OCI-LY3 (cell line): Measurements from ENCODE around the gene TM4SF20.

ENCODE experiments used
- H2AFZ ChIP-seq: fragments of 200-600, 300-600 bp; shearing (Covaris generic); 2 replicates; pipeline ENCODE4 v1.6.0; 2014; ENCODE audit warnings: antibody characterized with exemption, low read depth, low read length
- H3K27ac ChIP-seq: fragments of 200-600, 300-600 bp; sonication (generic); 2 replicates; pipeline ENCODE4 v1.5.1; 2014; ENCODE audit warnings: mild to moderate bottlenecking, low read length, moderate library complexity, mixed read lengths
- H3K27me3 ChIP-seq: fragments of 200-600, 300-600 bp; sonication (generic); 2 replicates; pipeline ENCODE4 v1.6.1; 2014; ENCODE audit warnings: low read depth, low read length, mixed read lengths
- H3K36me3 ChIP-seq: fragments of 200-600, 300-600 bp; sonication (generic); replicated peaks from 2 replicates; pipeline ENCODE3; 2014; ENCODE audit warnings: low read depth, low read length, mixed read lengths
- H3K4me1 ChIP-seq: fragments of 300-600, 200-600 bp; sonication (generic); 2 replicates; pipeline ENCODE4 v1.6.1; 2014; ENCODE audit warnings: low read length, mixed read lengths
- H3K4me2 ChIP-seq: fragments of 200-600, 300-600 bp; sonication (generic); 2 replicates; pipeline ENCODE4 v1.6.1; 2014; ENCODE audit warnings: low read length, mixed read lengths
- H3K4me3 ChIP-seq: fragments of 300-600, 200-600 bp; sonication (generic); 2 replicates; pipeline ENCODE4 v1.5.1; 2014; ENCODE audit warnings: antibody characterized with exemption, mild to moderate bottlenecking, low read length, moderate library complexity
- H3K79me2 ChIP-seq: fragments of 300-600, 200-600 bp; shearing (Covaris generic); 2 replicates; pipeline ENCODE4 v1.6.1; 2014; ENCODE audit warnings: mild to moderate bottlenecking, low read length, mixed read lengths
- H3K9ac ChIP-seq: fragments of 300-600, 200-600 bp; shearing (Covaris generic); 2 replicates; pipeline ENCODE4 v1.6.0; 2014; ENCODE audit warnings: mild to moderate bottlenecking, low read length, moderate library complexity
- H3K9me3 ChIP-seq: fragments of 200-600, 300-600 bp; shearing (Covaris generic); 2 replicates; pipeline ENCODE4 v1.6.1; 2014; ENCODE audit warnings: low read length, mixed read lengths; ENCODE audit not compliant: insufficient read depth
- H4K20me1 ChIP-seq: fragments of 200-600, 300-600 bp; sonication (generic); 2 replicates; pipeline ENCODE4 v1.6.1; 2016; ENCODE audit warnings: low read length, mixed read lengths; ENCODE audit not compliant: insufficient read depth
- EZH2phosphoT487 ChIP-seq: fragments of 200-600 bp; shearing (Covaris generic); IDR thresholded peaks from 2 replicates; pipeline ENCODE4 v1.6.1; 2018; ENCODE audit warnings: antibody characterized with exemption, mixed run types, low read depth
- TF ChIP-seq, protein P1 (sequence below): fragments of 200-600, 300-600 bp; sonication (generic); IDR thresholded peaks from 2 replicates; pipeline ENCODE4 v1.5.1; 2014; ENCODE audit warnings: antibody characterized with exemption, low read length, low read depth

The TM4SF20 gene

DNA sequence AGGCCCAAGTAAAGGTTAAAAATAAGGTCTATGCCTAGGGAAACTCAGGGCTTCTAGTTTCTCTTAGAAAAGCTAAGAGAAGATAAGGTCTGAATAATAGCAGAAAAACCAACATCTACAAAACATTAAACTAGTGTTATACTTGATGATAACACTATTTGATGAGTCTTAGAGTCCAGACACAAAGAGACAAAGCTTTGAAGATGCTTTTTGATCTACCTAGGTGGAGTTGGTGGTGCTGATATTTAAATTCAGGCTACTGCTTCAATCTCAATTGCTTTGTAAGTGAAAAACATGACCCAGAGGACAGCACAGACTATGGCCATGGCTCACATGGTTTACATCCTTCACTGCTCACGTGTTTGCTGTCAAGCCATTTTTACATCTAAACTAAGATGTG lies 65.8 kb downstream of the TM4SF20 start:
- Histone ChIP-seq H3K27ac (no peak overlapping the region), H3K9ac (no peak overlapping the region), H3K27me3 (no peaks in the 10 kb centered on the region), H3K9me3 (no peaks in the 10 kb centered on the region), H3K79me2 (no peaks in the 10 kb centered on the region), H2AFZ (no peak overlapping the region), H4K20me1 (no peaks in the 10 kb centered on the region), H3K4me3 (no peak overlapping the region), H3K36me3 (no peaks in the 10 kb centered on the region), H3K4me1 (peaks cover 10% of the 10 kb centered on the region), H3K4me2 (no peak overlapping the region)
- TF ChIP-seq, protein P1, sequence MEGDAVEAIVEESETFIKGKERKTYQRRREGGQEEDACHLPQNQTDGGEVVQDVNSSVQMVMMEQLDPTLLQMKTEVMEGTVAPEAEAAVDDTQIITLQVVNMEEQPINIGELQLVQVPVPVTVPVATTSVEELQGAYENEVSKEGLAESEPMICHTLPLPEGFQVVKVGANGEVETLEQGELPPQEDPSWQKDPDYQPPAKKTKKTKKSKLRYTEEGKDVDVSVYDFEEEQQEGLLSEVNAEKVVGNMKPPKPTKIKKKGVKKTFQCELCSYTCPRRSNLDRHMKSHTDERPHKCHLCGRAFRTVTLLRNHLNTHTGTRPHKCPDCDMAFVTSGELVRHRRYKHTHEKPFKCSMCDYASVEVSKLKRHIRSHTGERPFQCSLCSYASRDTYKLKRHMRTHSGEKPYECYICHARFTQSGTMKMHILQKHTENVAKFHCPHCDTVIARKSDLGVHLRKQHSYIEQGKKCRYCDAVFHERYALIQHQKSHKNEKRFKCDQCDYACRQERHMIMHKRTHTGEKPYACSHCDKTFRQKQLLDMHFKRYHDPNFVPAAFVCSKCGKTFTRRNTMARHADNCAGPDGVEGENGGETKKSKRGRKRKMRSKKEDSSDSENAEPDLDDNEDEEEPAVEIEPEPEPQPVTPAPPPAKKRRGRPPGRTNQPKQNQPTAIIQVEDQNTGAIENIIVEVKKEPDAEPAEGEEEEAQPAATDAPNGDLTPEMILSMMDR: no peak
- no peak for TF ChIP-seq EZH2phosphoT487

DNA sequence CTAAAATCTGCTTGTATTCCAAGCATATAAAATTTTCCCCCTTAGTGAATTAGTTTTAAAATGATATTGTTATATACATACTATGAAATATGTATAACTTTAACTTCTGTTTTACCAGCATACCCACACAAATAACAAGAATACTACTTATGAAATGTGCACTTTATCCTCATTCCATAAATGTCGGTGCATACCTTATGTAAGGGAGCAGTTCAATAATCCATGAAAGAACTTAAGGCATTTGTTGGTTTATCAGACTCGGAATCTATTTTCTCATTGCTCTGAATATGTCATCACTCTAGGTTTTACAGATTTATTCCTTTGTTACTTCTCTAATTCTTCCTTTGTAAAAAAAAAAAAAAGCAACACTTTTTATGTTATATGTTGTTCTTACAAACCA lies 66.5 kb downstream of the TM4SF20 start:
- Histone ChIP-seq H3K9me3 (no peaks in the 10 kb centered on the region), H2AFZ (no peak overlapping the region), H3K27me3 (no peaks in the 10 kb centered on the region), H4K20me1 (no peaks in the 10 kb centered on the region), H3K36me3 (no peaks in the 10 kb centered on the region), H3K27ac (no peak overlapping the region), H3K4me1 (peaks cover 11% of the 10 kb centered on the region), H3K79me2 (no peaks in the 10 kb centered on the region), H3K4me2 (no peak overlapping the region), H3K4me3 (no peak overlapping the region), H3K9ac (no peak overlapping the region)
- TF ChIP-seq, protein P1: no peak
- no peak for TF ChIP-seq EZH2phosphoT487
